HG02678 (cell line): ENCODE data around the gene TP53I3.
A peak's percentile ranks its signal among the peaks of the same experiment; 100 is the strongest.
"Not testable (repeated sequence)": the region's sequence is repeated elsewhere in the genome, so short reads cannot be mapped to it uniquely, and the experiment has no call there.

ENCODE experiments used
- ATAC-seq: cut with Tn5 transposase; IDR thresholded peaks from one replicate; pipeline ENCODE4 v1.9.1; 2021; ENCODE audit warnings: mild to moderate bottlenecking, moderate library complexity; ENCODE audit not compliant: unreplicated experiment

Gene TP53I3

GRCh38 chr2:24101992-24102391 lies 17.4 kb upstream of the TP53I3 start:
- ATAC-seq: no peak

- not testable (repeated sequence) for ATAC-seq
These were observed 16.1 kb upstream of the TP53I3 start for GRCh38 chr2:24100732-24101131.

- ATAC-seq: not testable (repeated sequence)
These were observed 10.6 kb upstream of the TP53I3 start for GRCh38 chr2:24095171-24095677.

- not testable (repeated sequence) for ATAC-seq
These were observed 8.6 kb upstream of the TP53I3 start for GRCh38 chr2:24093270-24093669.

- ATAC-seq: no peak
These were observed 4.3 kb upstream of the TP53I3 start for GRCh38 chr2:24088821-24089359.

GRCh38 chr2:24087032-24087431 lies 2.4 kb upstream of the TP53I3 start:
- no peak for ATAC-seq

GRCh38 chr2:24086241-24086640 lies 1.6 kb upstream of the TP53I3 start:
- no peak for ATAC-seq

- ATAC-seq: no peak
These were observed 511 bp upstream of the TP53I3 start for GRCh38 chr2:24085200-24085489.

- peak; percentile 75 for ATAC-seq
These were observed 858 bp downstream of the TP53I3 start for GRCh38 chr2:24083567-24084385.

GRCh38 chr2:24082787-24083566 lies 1.7 kb downstream of the TP53I3 start:
- no peak for ATAC-seq

GRCh38 chr2:24080701-24081100 lies 3.9 kb downstream of the TP53I3 start:
- no peak for ATAC-seq

GRCh38 chr2:24077879-24078278 lies 6.8 kb downstream of the TP53I3 start:
- ATAC-seq: no peak

GRCh38 chr2:24077535-24077877 lies 7.1 kb downstream of the TP53I3 start:
- no peak for ATAC-seq

GRCh38 chr2:24076849-24077534 lies 7.6 kb downstream of the TP53I3 start:
- no peak for ATAC-seq

GRCh38 chr2:24075915-24076848 lies 8.5 kb downstream of the TP53I3 start, which contains the start of gene SF3B6:
Gene SF3B6, minus strand, starts transcription at chr2:24076326. Its CDS starts 97 bp downstream, at chr2:24076229.
- ATAC-seq: peak; percentile 95

GRCh38 chr2:24075259-24075658 lies 9.4 kb downstream of the TP53I3 start:
- no peak for ATAC-seq

GRCh38 chr2:24073816-24074215 lies 10.8 kb downstream of the TP53I3 start:
- no peak for ATAC-seq

- ATAC-seq: no peak
These were observed 12.4 kb downstream of the TP53I3 start for GRCh38 chr2:24072259-24072658.

- no peak for ATAC-seq
These were observed 19.3 kb downstream of the TP53I3 start for GRCh38 chr2:24065341-24065740.
